Activated naive CD4-positive, alpha-beta T cell treated with anti-CD3 and anti-CD28 coated beads for 36 hours (primary cell): ENCODE measurements around the gene NDOR1. TPM values are rescaled to one million over a fixed set of nuclear protein-coding genes. Genes with fewer than 3 reads are reported as not detected.
A peak's percentile ranks its signal among the peaks of the same experiment; 100 is the strongest.
"Not testable (repeated sequence)": the region's sequence is repeated elsewhere in the genome, so short reads cannot be mapped to it uniquely, and the experiment has no call there.

Source experiments
- CTCF ChIA-PET: fragments of 350-600 bp; sonication (Branson Sonifier 250); formaldehyde crosslinking; loops from one replicate; lab custom pipeline; 2021; ENCODE audit warnings: antibody characterized with exemption; lab: Charles Lee
- DNase-seq: peaks from one replicate; pipeline ENCODE4 v3.0.0-alpha.2; 2020
- H3K27ac Mint-ChIP-seq: one replicate; pipeline ENCODE4 v1.8.0; 2021; ENCODE audit warnings: mild to moderate bottlenecking, mixed read lengths
- H3K27me3 Mint-ChIP-seq: one replicate; pipeline ENCODE4 v1.8.0; 2021; ENCODE audit warnings: low read depth, mixed read lengths
- H3K36me3 Mint-ChIP-seq: one replicate; pipeline ENCODE4 v1.8.0; 2021; ENCODE audit warnings: low read depth, mixed read lengths
- H3K4me1 Mint-ChIP-seq: one replicate; pipeline ENCODE4 v1.8.0; 2021; ENCODE audit warnings: low read depth, mixed read lengths
- H3K4me3 Mint-ChIP-seq: one replicate; pipeline ENCODE4 v1.8.0; 2021; ENCODE audit warnings: mild to moderate bottlenecking, moderate library complexity, mixed read lengths
- H3K9me3 Mint-ChIP-seq: one replicate; pipeline ENCODE4 v1.8.0; 2021; ENCODE audit warnings: mixed read lengths
- intact Hi-C: fragments of 100-400 bp; cut with micrococcal nuclease; formaldehyde crosslinking; loops from one replicate; pipeline ENCODE4 v1.15.1; 2023
- total RNA-seq, 2 experiments: library from RNA; stranded (reverse); gene quantifications; one replicate each; pipeline ENCODE4 v1.2.3, GENCODE V29; 2021

The NDOR1 gene
- total RNA-seq, 2 experiments from 2014 or later = 25.3 to 26.1 TPM

DNA sequence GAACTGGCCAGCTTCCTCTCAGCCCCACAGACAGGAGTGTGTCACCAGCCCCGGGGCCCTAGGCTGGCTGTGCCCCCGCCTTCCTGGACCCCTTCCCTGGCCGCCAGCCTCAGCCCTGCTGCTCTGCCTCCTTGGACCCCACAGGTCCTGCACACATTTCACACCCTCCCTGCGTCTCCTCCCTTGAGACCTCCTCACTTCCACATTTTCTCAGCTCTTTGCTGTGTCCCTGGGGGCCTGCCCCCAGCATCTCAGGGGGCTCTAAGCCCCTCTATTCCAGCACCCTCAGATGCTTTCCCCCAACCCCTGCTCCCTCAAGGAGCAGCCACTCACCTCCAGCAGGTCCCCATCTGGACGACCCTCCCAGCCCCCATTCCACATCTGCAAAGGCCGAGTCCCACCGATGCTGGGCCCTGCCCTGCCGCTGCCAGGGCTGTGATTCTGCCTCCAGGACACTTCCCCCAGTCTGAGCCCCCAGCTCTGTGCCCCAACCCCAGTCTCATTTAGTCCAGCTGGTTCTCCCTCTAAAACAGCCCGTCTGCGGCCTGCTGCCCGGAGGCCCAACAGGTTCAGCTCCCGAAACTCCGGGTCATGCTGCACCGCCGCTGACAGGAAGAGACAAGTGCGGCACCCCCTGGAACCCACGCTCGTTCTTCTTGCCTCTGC is 29.4 kb downstream of the NDOR1 start:
- H3K4me1 Mint-ChIP-seq = peaks cover 23% of the 10 kb centered on the region
- intact Hi-C loops = loop anchor here (5.0 kb wide), 1 partner anchor 188 kb away; the partner anchor contains the start of gene NPDC1
- H3K4me3 Mint-ChIP-seq = no peak overlapping the region
- H3K36me3 Mint-ChIP-seq = peaks cover 2% of the 10 kb centered on the region
- no peaks in the 10 kb centered on the region for H3K9me3 Mint-ChIP-seq
- no peaks in the 10 kb centered on the region for H3K27me3 Mint-ChIP-seq
- DNase-seq = no peak
- CTCF ChIA-PET = interaction anchor here (1.4 to 2.6 kb wide), 2 partner anchors 46 to 105 kb away, joined by 6 to 10 read pairs; partner anchors contain the start of gene SSNA1
- H3K27ac Mint-ChIP-seq = no peak overlapping the region

GRCh38 chr9:137235424-137236237 is 30.1 kb downstream of the NDOR1 start:
- DNase-seq = no peak
- H3K4me3 Mint-ChIP-seq = no peak overlapping the region
- H3K27me3 Mint-ChIP-seq = no peaks in the 10 kb centered on the region
- no peak overlapping the region for H3K27ac Mint-ChIP-seq
- CTCF ChIA-PET = interaction anchor here (1.1 to 2.6 kb wide), 16 partner anchors 9 to 458 kb away, joined by 3 to 22 read pairs (median 6); partner anchors contain the start of genes NELFB, RNF208, RNF224 and SSNA1
- H3K36me3 Mint-ChIP-seq = peaks cover 2% of the 10 kb centered on the region
- intact Hi-C loops = loop anchor here (1.0 to 5.0 kb wide), 2 partner anchors 117 to 188 kb away; partner anchors contain the start of gene NPDC1
- no peaks in the 10 kb centered on the region for H3K9me3 Mint-ChIP-seq
- H3K4me1 Mint-ChIP-seq = peaks cover 23% of the 10 kb centered on the region

DNA sequence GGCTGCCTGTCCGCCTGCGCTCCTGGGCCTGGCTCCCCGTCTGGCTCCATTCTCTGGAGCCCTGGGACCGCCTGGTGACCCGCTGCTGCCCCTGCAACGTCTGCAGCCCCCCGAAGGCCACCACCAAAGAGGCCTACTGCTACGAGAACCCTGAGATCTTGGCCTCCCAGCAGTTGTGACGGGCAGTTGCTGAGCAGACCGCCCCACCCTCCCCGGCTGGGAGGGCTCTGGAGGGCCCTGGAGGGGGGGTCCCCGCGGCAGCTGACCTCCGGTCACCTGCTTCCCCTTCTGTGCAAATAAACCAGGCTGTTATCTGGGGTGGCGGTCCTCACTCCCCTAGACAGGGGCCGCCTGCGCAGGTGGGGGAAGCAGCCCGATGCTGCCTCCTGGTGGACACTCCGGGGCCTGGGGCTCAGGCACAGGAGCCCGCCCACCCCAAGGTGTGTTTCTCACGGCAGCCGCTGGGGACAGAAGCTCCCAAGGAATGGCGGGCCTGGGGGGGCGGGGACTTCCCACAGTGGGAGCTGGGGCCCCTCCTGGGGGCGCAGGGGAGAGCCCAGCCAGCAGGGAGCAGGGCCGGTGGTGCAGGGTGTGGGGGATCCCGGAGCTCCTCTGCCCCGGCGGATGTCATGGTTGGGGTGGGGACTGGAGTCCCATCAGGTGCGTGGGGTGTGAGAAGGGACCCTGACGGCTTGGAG is 30.9 kb downstream of the NDOR1 start:
- H3K4me1 Mint-ChIP-seq = peaks cover 23% of the 10 kb centered on the region
- H3K36me3 Mint-ChIP-seq = peaks cover 5% of the 10 kb centered on the region
- H3K27ac Mint-ChIP-seq = no peak overlapping the region
- intact Hi-C loops = loop anchor here (1.0 to 5.0 kb wide), 2 partner anchors 118 to 189 kb away; partner anchors contain the start of gene NPDC1
- H3K4me3 Mint-ChIP-seq = no peak overlapping the region
- DNase-seq = peak; percentile 94
- no peaks in the 10 kb centered on the region for H3K27me3 Mint-ChIP-seq
- CTCF ChIA-PET = interaction anchor here (0.6 to 2.6 kb wide), 27 partner anchors 9 to 697 kb away, joined by 3 to 22 read pairs (median 4); partner anchors contain the start of genes ANAPC2, NELFB, RNF208 and RNF224
- no peaks in the 10 kb centered on the region for H3K9me3 Mint-ChIP-seq

DNA sequence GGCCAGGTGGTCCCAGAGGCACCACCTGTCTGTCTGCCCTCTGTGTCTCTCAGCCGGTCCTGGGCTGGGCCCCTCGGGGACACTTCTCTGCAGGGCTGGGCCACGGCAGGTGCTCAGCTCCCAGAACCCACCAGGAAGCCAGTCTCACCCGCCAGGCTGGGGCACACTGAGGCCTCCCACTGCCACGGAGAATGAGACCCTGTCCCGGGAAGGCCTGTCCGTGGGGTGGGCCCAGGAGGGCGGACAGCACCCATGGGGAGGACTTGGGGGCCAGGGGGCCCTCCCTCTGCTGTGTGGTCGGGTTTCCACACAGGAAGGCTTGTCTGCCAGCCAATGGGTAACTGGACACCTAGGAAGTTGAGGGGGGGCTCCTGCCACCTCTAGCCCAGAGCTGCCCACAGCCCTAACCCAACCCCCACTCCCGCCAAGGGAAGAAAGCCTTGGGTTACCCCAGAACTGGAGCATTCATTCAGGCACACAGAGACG is 31.5 kb downstream of the NDOR1 start:
- Mint-ChIP-seq H3K4me3 (no peak overlapping the region), H3K36me3 (peaks cover 8% of the 10 kb centered on the region), H3K4me1 (peaks cover 23% of the 10 kb centered on the region), H3K27ac (no peak overlapping the region), H3K27me3 (no peaks in the 10 kb centered on the region), H3K9me3 (no peaks in the 10 kb centered on the region)
- CTCF ChIA-PET = interaction anchor here (0.7 to 2.6 kb wide), 26 partner anchors 10 to 698 kb away, joined by 3 to 22 read pairs (median 4); partner anchors contain the start of genes ANAPC2, NELFB, RNF208 and RNF224
- no peak for DNase-seq
- intact Hi-C loops = loop anchor here (1.0 to 5.0 kb wide), 2 partner anchors 119 to 190 kb away; partner anchors contain the start of gene NPDC1

DNA sequence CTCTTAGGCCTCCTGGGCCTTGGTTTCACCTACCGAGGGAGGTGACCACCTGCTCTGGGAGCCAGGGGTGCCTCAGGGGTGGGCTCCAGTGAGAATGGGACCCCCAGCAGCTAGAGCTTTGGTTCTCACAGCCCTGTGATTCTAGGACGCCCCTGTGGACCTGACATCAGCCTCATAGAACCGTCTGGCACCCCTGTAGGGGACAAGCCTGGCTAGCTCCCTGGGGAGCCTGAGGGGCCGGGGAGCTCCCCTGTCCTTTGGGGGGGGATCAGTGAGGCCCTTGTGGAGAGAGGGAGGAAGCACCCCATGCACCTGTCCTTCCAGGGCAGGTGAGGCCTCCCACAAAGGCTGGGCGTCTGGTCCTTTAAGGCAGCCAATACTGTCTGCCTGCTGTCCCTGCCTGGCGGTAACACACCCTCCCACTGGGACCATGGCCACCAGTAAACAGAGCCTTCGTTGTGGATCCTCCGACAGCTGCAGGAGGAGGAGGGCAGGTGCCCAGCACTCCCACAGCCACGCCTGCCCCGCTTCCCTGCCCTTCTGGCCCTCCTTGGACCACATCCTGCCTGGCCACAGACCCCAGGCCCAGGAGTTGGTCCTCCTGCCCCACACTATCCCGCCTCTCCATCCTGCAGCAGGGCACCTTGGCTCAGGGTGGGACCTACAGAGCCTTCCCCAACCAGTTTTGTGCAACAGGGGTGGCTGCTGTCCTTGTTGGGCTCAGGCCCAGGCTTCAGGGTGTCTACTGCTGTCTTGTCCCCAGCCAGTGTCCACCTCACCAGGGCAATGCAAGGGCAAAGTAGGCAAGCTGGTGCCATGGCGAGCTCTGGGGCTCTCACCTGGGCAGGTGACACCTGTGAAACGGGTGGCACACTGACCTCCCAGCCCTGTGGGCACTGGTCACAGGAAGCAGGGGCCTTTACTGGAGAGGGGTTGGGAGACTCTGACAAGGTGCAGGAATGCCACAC is 32.5 kb downstream of the NDOR1 start:
- Mint-ChIP-seq H3K4me3 (no peak overlapping the region), H3K9me3 (no peaks in the 10 kb centered on the region), H3K36me3 (peaks cover 18% of the 10 kb centered on the region), H3K27me3 (no peaks in the 10 kb centered on the region), H3K27ac (no peak overlapping the region), H3K4me1 (peaks cover 33% of the 10 kb centered on the region)
- CTCF ChIA-PET = interaction anchor here (0.6 to 2.6 kb wide), 8 partner anchors 9 to 142 kb away, joined by 3 to 17 read pairs (median 4); partner anchors contain the start of genes RNF208 and RNF224
- intact Hi-C loops = loop anchor here (5.0 kb wide), 1 partner anchor 191 kb away; the partner anchor contains the start of gene NPDC1
- no peak for DNase-seq

DNA sequence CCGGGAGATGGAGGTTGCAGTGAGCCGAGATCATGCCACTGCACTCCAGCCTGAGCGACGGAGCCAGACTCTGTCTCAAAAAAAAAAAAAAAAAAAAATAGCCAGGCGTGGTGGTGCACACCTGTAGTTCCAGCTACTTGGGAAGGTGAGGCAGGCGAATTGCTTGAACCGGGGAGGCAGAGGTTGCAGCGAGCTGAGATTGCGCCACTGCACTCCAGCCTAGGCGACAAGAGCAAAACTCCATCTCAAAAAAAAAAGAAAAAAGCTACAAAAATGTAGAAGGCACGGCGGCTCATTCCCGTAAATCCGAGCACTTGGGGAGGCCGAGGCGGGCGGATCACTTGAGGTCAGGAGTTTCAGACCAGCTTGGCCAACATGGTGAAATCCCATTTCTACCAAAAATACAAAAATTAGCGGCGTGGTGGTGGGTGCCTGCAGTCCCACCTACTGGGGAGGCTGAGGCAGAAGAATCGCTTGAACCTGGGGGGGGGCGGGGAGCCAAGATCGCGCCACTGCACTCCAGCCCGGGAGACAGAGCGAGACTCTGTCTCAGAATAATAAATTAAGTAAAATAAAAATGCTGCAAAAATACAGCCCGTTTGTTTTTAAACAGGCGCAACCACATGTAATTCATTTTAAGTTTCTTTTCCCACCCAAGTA is 34.2 kb downstream of the NDOR1 start:
- not testable (repeated sequence) for DNase-seq, H3K9me3 Mint-ChIP-seq, H3K27me3 Mint-ChIP-seq
- H3K4me3 Mint-ChIP-seq = peak overlapping the region; percentile 75
- peaks cover 37% of the 10 kb centered on the region for H3K4me1 Mint-ChIP-seq
- H3K27ac Mint-ChIP-seq = peak overlapping the region; percentile 61
- CTCF ChIA-PET = interaction anchor here (0.6 to 1.9 kb wide), 3 partner anchors 13 to 181 kb away, joined by 3 to 7 read pairs (median 5); partner anchors contain the start of gene RNF224
- peaks cover 22% of the 10 kb centered on the region for H3K36me3 Mint-ChIP-seq
- intact Hi-C loops = loop anchor here (5.0 to 10.0 kb wide), 5 partner anchors 37 to 827 kb away; partner anchors contain the start of genes ANAPC2, ENTR1, NPDC1 and PMPCA

- H3K27me3 Mint-ChIP-seq = no peaks in the 10 kb centered on the region
Measured at GRCh38 chr9:137240318-137240840, 34.9 kb downstream of the NDOR1 start.

GRCh38 chr9:137240841-137241489 is 35.5 kb downstream of the NDOR1 start, which contains the start of gene TUBB4B:
Gene TUBB4B (plus strand): TSS chr9:137241287. CDS start chr9:137241361, 74 bp downstream.
- peak within 1 kb of the TSS; percentile 94 for H3K27ac Mint-ChIP-seq
- peak; percentile 99 for DNase-seq
- H3K4me3 Mint-ChIP-seq = peak within 1 kb of the TSS; percentile 88
- H3K9me3 Mint-ChIP-seq = no peaks in the 10 kb centered on the region
- peaks cover 22% of the 10 kb centered on the region for H3K36me3 Mint-ChIP-seq
- intact Hi-C loops = loop anchor here (1.0 to 10.0 kb wide), 8 partner anchors 14 to 829 kb away; partner anchors contain the start of genes ANAPC2, ENTR1, NELFB and PMPCA
- H3K4me1 Mint-ChIP-seq = peaks cover 34% of the 10 kb centered on the region
- CTCF ChIA-PET = interaction anchor here (1.1 kb wide), 1 partner anchor 111 kb away, joined by 3 read pairs; no protein-coding TSS in a partner anchor
- H3K27me3 Mint-ChIP-seq = no peaks in the 10 kb centered on the region

More at GRCh38 chr9:137240318-137240840, 34.9 kb downstream of the NDOR1 start:
- CTCF ChIA-PET = interaction anchor here (1.1 kb wide), 1 partner anchor 111 kb away, joined by 3 read pairs; no protein-coding TSS in a partner anchor
- peak; percentile 57 for DNase-seq
- intact Hi-C loops = loop anchor here (5.0 to 10.0 kb wide), 4 partner anchors 38 to 828 kb away; partner anchors contain the start of genes ANAPC2, ENTR1, PMPCA and SEC16A
- Mint-ChIP-seq H3K4me1 (peaks cover 34% of the 10 kb centered on the region), H3K27ac (no peak overlapping the region), H3K36me3 (peaks cover 22% of the 10 kb centered on the region), H3K9me3 (no peaks in the 10 kb centered on the region), H3K4me3 (peak overlapping the region; percentile 75)

DNA sequence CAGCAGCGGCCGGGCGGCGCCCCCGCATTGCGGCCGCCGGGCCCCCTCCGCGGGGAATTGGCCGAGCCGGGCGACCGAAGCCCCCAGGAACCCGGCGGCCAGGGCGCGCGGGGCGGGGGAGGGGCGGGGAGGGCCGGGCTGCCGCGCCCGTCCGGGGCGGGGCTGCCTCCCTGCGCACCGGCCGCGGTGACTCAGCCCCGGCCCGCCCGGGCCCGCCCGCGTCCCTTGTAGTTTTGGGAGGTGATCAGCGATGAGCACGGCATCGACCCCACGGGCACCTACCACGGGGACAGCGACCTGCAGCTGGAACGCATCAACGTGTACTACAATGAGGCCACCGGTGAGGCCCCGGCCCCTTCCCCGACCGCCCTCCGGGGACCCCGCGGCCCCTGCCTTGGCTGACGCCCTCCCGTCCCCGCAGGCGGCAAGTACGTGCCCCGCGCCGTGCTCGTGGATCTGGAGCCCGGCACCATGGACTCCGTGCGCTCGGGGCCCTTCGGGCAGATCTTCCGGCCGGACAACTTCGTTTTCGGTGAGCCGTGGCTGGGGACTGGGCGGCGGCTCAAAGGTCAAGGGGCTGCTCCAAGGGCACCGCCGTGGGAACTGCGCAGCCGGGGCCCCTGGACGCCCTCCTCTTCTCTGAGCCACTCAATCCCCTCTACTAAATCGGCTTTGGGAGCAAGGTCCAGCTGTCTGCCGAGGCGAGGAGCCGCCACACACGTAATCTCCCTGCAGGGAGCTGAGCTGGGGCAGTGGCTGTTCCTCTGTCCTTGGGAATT is 36.2 kb downstream of the NDOR1 start:
- intact Hi-C loops = loop anchor here (1.0 to 10.0 kb wide), 8 partner anchors 14 to 829 kb away; partner anchors contain the start of genes ANAPC2, ENTR1, NELFB and PMPCA
- CTCF ChIA-PET = interaction anchor here (1.2 kb wide), 1 partner anchor 293 kb away, joined by 3 read pairs; no protein-coding TSS in a partner anchor
- peaks cover 32% of the 10 kb centered on the region for H3K4me1 Mint-ChIP-seq
- H3K9me3 Mint-ChIP-seq = no peaks in the 10 kb centered on the region
- peaks cover 22% of the 10 kb centered on the region for H3K36me3 Mint-ChIP-seq
- H3K4me3 Mint-ChIP-seq = peak overlapping the region; percentile 79
- peak; percentile 73 for DNase-seq
- no peaks in the 10 kb centered on the region for H3K27me3 Mint-ChIP-seq
- H3K27ac Mint-ChIP-seq = peak overlapping the region; percentile 74
